Nephron (organoid): ENCODE data around the gene IL32.

Experiments
- H3K27ac Mint-ChIP-seq, 3 experiments: 2 replicates each; pipeline ENCODE4 v1.8.0; 2020; ENCODE audit warnings: mixed read lengths in 3 of 3, mild to moderate bottlenecking in 2 of 3, moderate library complexity in 1 of 3
- H3K27me3 Mint-ChIP-seq: 2 replicates; pipeline ENCODE4 v1.8.0; 2021; ENCODE audit warnings: low read depth, mild to moderate bottlenecking, moderate library complexity, mixed read lengths
- H3K36me3 Mint-ChIP-seq: 2 replicates; pipeline ENCODE4 v1.8.0; 2020; ENCODE audit warnings: low read depth, mixed read lengths
- H3K4me1 Mint-ChIP-seq: 2 replicates; pipeline ENCODE4 v1.8.0; 2020; ENCODE audit warnings: mixed read lengths
- H3K4me3 Mint-ChIP-seq, 3 experiments: 2 replicates each; pipeline ENCODE4 v1.8.0; 2020; ENCODE audit warnings: mild to moderate bottlenecking in 3 of 3, mixed read lengths in 3 of 3, moderate library complexity in 2 of 3
- H3K9me3 Mint-ChIP-seq: 2 replicates; pipeline ENCODE4 v1.8.0; 2020; ENCODE audit warnings: mixed read lengths
- TF ChIP-seq, protein P1 (sequence below), 3 experiments: fragments of 200-600 bp; sonication (generic); IDR thresholded peaks; one replicate each; pipeline ENCODE4 v1.5.0; 2021; ENCODE audit warnings: antibody characterized with exemption in 3 of 3; ENCODE audit not compliant: unreplicated experiment in 3 of 3

Gene IL32

GRCh38 chr16:3059041-3059722, 6.3 kb upstream of the IL32 start:
- H3K27me3 Mint-ChIP-seq, result peaks cover 22% of the 10 kb centered on the region
- H3K4me1 Mint-ChIP-seq, result peaks cover 24% of the 10 kb centered on the region
- H3K9me3 Mint-ChIP-seq, result no peaks in the 10 kb centered on the region
- TF ChIP-seq, protein P1, sequence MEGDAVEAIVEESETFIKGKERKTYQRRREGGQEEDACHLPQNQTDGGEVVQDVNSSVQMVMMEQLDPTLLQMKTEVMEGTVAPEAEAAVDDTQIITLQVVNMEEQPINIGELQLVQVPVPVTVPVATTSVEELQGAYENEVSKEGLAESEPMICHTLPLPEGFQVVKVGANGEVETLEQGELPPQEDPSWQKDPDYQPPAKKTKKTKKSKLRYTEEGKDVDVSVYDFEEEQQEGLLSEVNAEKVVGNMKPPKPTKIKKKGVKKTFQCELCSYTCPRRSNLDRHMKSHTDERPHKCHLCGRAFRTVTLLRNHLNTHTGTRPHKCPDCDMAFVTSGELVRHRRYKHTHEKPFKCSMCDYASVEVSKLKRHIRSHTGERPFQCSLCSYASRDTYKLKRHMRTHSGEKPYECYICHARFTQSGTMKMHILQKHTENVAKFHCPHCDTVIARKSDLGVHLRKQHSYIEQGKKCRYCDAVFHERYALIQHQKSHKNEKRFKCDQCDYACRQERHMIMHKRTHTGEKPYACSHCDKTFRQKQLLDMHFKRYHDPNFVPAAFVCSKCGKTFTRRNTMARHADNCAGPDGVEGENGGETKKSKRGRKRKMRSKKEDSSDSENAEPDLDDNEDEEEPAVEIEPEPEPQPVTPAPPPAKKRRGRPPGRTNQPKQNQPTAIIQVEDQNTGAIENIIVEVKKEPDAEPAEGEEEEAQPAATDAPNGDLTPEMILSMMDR (IDR thresholded peaks at IDR 0.05; ENCODE audit: unreplicated experiment in 3 of 3), result peak; percentile 93 to 97 (median 97)
- H3K27ac Mint-ChIP-seq, result peak overlapping the region; percentile 58 to 86 (median 80)
- peak overlapping the region; percentile 86 to 90 (median 87) for H3K4me3 Mint-ChIP-seq
- H3K36me3 Mint-ChIP-seq, result peaks cover 4% of the 10 kb centered on the region

DNA sequence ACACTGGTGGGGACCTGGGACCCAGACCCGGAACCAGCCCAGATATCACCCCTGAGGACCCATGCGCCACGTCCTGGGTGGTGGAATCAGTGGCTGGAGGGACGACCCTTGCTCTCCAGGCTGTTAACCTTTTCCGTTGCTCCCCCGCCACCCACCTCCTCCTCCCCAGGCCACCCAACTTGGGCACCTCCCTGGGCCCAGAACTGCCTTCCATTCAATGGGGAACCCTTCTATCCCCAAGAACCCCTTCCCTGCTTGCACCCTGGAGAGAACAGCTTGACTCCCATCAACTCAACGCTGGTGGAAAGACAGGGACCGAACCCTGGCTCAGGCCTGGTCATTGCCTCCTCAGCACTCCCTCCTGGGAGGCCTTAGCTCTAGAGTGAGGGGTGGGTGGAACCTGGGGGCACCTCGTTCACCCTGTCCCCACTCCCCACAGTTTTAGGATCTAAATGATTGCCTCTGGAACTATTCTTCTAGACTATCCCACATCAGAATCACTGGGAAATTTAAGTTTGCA, 5.7 kb upstream of the IL32 start:
- no peaks in the 10 kb centered on the region for H3K9me3 Mint-ChIP-seq

GRCh38 chr16:3060339-3061127, 4.9 kb upstream of the IL32 start:
- peaks cover 27% of the 10 kb centered on the region for H3K4me1 Mint-ChIP-seq
- peak overlapping the region; percentile 78 to 83 (median 83) for H3K4me3 Mint-ChIP-seq
- TF ChIP-seq, protein P1 (IDR thresholded peaks at IDR 0.05; ENCODE audit: unreplicated experiment in 3 of 3), result no peak
- H3K9me3 Mint-ChIP-seq, result no peaks in the 10 kb centered on the region
- peaks cover 4% of the 10 kb centered on the region for H3K36me3 Mint-ChIP-seq
- H3K27me3 Mint-ChIP-seq, result peaks cover 17% of the 10 kb centered on the region
- peak overlapping the region; percentile 58 to 83 (median 80) for H3K27ac Mint-ChIP-seq

More for the DNA sequence above, 5.7 kb upstream of the IL32 start:
- Mint-ChIP-seq H3K4me3 (peak overlapping the region; percentile 78 to 83 (median 83)), H3K36me3 (peaks cover 4% of the 10 kb centered on the region), H3K27me3 (peaks cover 22% of the 10 kb centered on the region), H3K4me1 (peaks cover 24% of the 10 kb centered on the region), H3K27ac (peak overlapping the region; percentile 58 to 86 (median 80))
- TF ChIP-seq, protein P1 (IDR thresholded peaks at IDR 0.05; ENCODE audit: unreplicated experiment in 3 of 3), result no peak

DNA sequence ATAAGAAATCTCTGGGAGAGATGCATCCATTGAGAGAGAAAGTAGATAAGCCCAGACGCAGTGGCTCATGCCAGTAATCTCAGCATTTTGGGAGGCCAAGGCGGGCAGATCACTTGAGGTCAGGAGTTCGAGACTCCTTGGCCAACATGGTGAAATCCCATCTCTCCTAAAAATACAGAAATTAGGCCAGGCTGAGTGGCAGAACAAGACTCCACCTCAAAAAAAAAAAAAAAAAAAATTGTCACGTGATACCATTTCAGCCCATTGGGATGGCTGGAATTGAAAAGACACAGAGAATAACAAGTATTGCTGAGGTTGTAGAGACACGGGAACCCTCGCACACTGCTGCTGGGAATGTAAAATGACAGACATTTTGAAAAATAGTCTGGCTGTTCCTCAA, 2.9 kb upstream of the IL32 start:
- peaks cover 35% of the 10 kb centered on the region for H3K4me1 Mint-ChIP-seq
- H3K36me3 Mint-ChIP-seq, result peaks cover under 1% of the 10 kb centered on the region
- TF ChIP-seq, protein P1 (IDR thresholded peaks at IDR 0.05; ENCODE audit: unreplicated experiment in 3 of 3), result no peak
- peak overlapping the region in 1 of 3 experiments; percentile 55 for H3K27ac Mint-ChIP-seq
- peaks cover 14% of the 10 kb centered on the region for H3K27me3 Mint-ChIP-seq
- H3K4me3 Mint-ChIP-seq, result no peak overlapping the region
- no peaks in the 10 kb centered on the region for H3K9me3 Mint-ChIP-seq

GRCh38 chr16:3063625-3064386, 1.6 kb upstream of the IL32 start:
- TF ChIP-seq, protein P1 (IDR thresholded peaks at IDR 0.05; ENCODE audit: unreplicated experiment in 3 of 3), result no peak
- H3K27ac Mint-ChIP-seq, result peak overlapping the region in 1 of 3 experiments; percentile 23
- H3K4me3 Mint-ChIP-seq, result peak overlapping the region in 2 of 3 experiments; percentile 14 to 28
- H3K36me3 Mint-ChIP-seq, result no peaks in the 10 kb centered on the region
- no peaks in the 10 kb centered on the region for H3K9me3 Mint-ChIP-seq
- peaks cover 35% of the 10 kb centered on the region for H3K4me1 Mint-ChIP-seq
- H3K27me3 Mint-ChIP-seq, result peaks cover 14% of the 10 kb centered on the region
